Measurements from ENCODE around the gene ATP8A1.

GRCh38 chr4:42588909-42589308 lies 68.0 kb downstream of the ATP8A1 start:
- no peak for TF ChIP-seq POLR2AphosphoS5 (IDR thresholded peaks at IDR 0.05; ENCODE audit: low read depth, low read length)
- no peak for TF ChIP-seq TAF1 (IDR thresholded peaks at IDR 0.05; ENCODE audit: low read depth, low read length)
- TF ChIP-seq POLR2A (IDR thresholded peaks at IDR 0.05; ENCODE audit: low read depth, low read length), result no peak
- TF ChIP-seq SPI1 (IDR thresholded peaks at IDR 0.05; ENCODE audit: low read depth, low read length), result no peak
- TF ChIP-seq PAX5 (IDR thresholded peaks at IDR 0.05; ENCODE audit: insufficient read depth, low read length, severe bottlenecking), result no peak
- no peak for TF ChIP-seq POU2F2 (IDR thresholded peaks at IDR 0.05; ENCODE audit: low read depth, low read length)
